EH (cell line): Measurements from ENCODE around the gene OR1J1.

Source experiments
- DNase-seq: peaks from one replicate; pipeline ENCODE4 v3.0.0-alpha.2; 2015; ENCODE audit warnings: low read depth

Gene OR1J1

GRCh38 chr9:122445155-122445749 lies 32.5 kb downstream of the OR1J1 start:
- DNase-seq: peak; percentile 97

GRCh38 chr9:122444041-122444733 lies 33.5 kb downstream of the OR1J1 start:
- peak; percentile 95 for DNase-seq

GRCh38 chr9:122442568-122442967 lies 35.2 kb downstream of the OR1J1 start:
- no peak for DNase-seq
